Aorta (tissue), 5 donors: ENCODE results near the gene TMEM242. TPM values are rescaled to one million over a fixed set of nuclear protein-coding genes. Genes with fewer than 3 reads are reported as not detected.

Source experiments
- ATAC-seq: fragments of 200-7000 bp; cut with Tn5 transposase; one replicate; pipeline ENCODE4 v1.9.1; 2022; ENCODE audit warnings: moderate library complexity; ENCODE audit not compliant: low FRiP score
- DNase-seq, 2 donors: peaks; one replicate each; pipeline ENCODE4 v3.0.0-alpha.2; 2020
- H3K27ac ChIP-seq, 2 donors: one replicate each; pipeline ENCODE4 v1.5.1; 2013; ENCODE audit warnings: low read length in 2 of 2, mild to moderate bottlenecking in 2 of 2, moderate library complexity in 2 of 2, control low read depth in 1 of 2, inconsistent platforms in 1 of 2, low read depth in 1 of 2
- H3K27me3 ChIP-seq, 2 donors: one replicate each; pipeline ENCODE4 v1.6.1; 2013; ENCODE audit warnings: control low read depth in 1 of 2, low read length in 1 of 2, mild to moderate bottlenecking in 1 of 2, moderate library complexity in 1 of 2; ENCODE audit not compliant: insufficient read depth in 2 of 2, control insufficient read depth in 1 of 2
- H3K36me3 ChIP-seq, 2 donors: one replicate each; pipeline ENCODE4 v1.6.1; 2013; ENCODE audit warnings: control low read depth in 1 of 2, low read length in 1 of 2, mild to moderate bottlenecking in 1 of 2; ENCODE audit not compliant: insufficient read depth in 2 of 2, control insufficient read depth in 1 of 2
- H3K4me1 ChIP-seq, 2 donors: one replicate each; pipeline ENCODE4 v1.6.1; 2013; ENCODE audit warnings: low read length in 2 of 2, control low read depth in 1 of 2, mild to moderate bottlenecking in 1 of 2, moderate library complexity in 1 of 2; ENCODE audit not compliant: insufficient read depth in 2 of 2, control insufficient read depth in 1 of 2
- H3K4me3 ChIP-seq, 2 donors: one replicate each; pipeline ENCODE4 v1.5.1; 2013; ENCODE audit warnings: low read length in 2 of 2, control low read depth in 1 of 2, mild to moderate bottlenecking in 1 of 2
- H3K9me3 ChIP-seq: one replicate; pipeline ENCODE4 v1.6.1; 2013; ENCODE audit warnings: mild to moderate bottlenecking, low read length; ENCODE audit not compliant: control insufficient read depth
- WGBS, 2 donors: extraction: QIAGEN DNeasy Blood & Tissue Kit; methylation state at CpG; one replicate each; pipeline ENCODE4 v1.1.7; 2013; 5-methylcytosine and 5-hydroxymethylcytosine counted together
- intact Hi-C, 2 donors: fragments of 100-400 bp; cut with DNase I; formaldehyde crosslinking; loops; one replicate each; pipeline versions ENCODE4 v1.14.2 to v1.15.0; 2022
- polyA plus RNA-seq, 2 donors: library from polyadenylated mRNA; stranded (reverse); fragments of 200-250 nt; gene quantifications; one replicate each; pipeline ENCODE4 v1.2.3, GENCODE V29; 2013
- total RNA-seq, 2 donors: library from RNA; stranded (reverse); fragmentation: NEBNext Ultra II Directional; extraction: Animal tissue kit (Norgen Biotek cat#: 25700); gene quantifications; one replicate each; pipeline ENCODE4 v1.2.1, GENCODE V29; 2021
- donor health status: healthy with polysubstance abuse.
- donor health status: Bipolar disorder and iron deficiency.
- donor health status: DM: no; HTN: no; CAD: no.
- donor health status: DM: no; HTN: no; CAD: no.
- donor health status: DM: yes; HTN: yes; CAD: no.

Gene TMEM242
- total and polyA plus RNA-seq, 4 donors = 12.0 to 17.5 (median 15.1) TPM

- Histone ChIP-seq H3K27me3 (no peaks in the 10 kb centered on the region), H3K27ac (no peak overlapping the region), H3K36me3 (peaks cover 0 to 3% of the 10 kb centered on the region in 2 donors), H3K4me1 (no peaks in the 10 kb centered on the region), H3K9me3 (no peaks in the 10 kb centered on the region), H3K4me3 (no peak overlapping the region)
- 93 to 94% methylated on average over 11 of the region's 11 CpGs for WGBS, 2 donors
- DNase-seq (peak in 1 of 2 donors; percentile 30), ATAC-seq (no peak)
- intact Hi-C loops = no loop called here
Observed at GRCh38 chr6:157289764-157290163, 33.6 kb downstream of the TMEM242 start.

DNA sequence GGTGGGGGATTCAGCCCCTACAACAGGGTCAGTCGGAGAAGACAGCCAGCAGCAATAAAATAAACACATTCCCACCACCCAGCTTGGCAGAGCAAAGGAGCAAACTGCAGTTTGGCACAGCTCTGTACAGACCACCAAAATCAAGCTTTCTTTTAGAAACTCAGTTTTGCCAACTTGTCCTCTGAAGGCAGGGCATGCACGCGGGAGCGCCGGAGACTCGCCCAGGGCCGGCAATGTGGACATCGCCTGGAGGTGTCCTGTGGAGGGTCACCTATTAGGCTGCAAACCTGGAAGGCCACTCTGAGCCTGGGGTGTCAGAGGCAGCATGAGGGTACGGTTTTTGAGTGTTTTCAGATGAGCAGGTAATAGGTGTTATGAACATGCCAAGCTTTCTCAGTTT is 34.7 kb downstream of the TMEM242 start:
- Histone ChIP-seq H3K9me3 (no peaks in the 10 kb centered on the region), H3K4me3 (no peak overlapping the region), H3K27ac (no peak overlapping the region), H3K36me3 (peaks cover 0 to 3% of the 10 kb centered on the region in 2 donors), H3K27me3 (no peaks in the 10 kb centered on the region), H3K4me1 (no peaks in the 10 kb centered on the region)
- WGBS, 2 donors = 92 to 95% methylated on average over 9 of the region's 9 CpGs
- ATAC-seq = no peak
- intact Hi-C loops = no loop called here
- no peak for DNase-seq

GRCh38 chr6:157287923-157288322 is 35.4 kb downstream of the TMEM242 start:
- Histone ChIP-seq H3K36me3 (peaks cover 0 to 3% of the 10 kb centered on the region in 2 donors), H3K27me3 (no peaks in the 10 kb centered on the region), H3K27ac (no peak overlapping the region), H3K9me3 (no peaks in the 10 kb centered on the region), H3K4me1 (no peaks in the 10 kb centered on the region), H3K4me3 (no peak overlapping the region)
- DNase-seq (no peak), ATAC-seq (no peak)
- 87 to 91% methylated on average over 7 of the region's 7 CpGs for WGBS, 2 donors
- intact Hi-C loops = no loop called here

DNA sequence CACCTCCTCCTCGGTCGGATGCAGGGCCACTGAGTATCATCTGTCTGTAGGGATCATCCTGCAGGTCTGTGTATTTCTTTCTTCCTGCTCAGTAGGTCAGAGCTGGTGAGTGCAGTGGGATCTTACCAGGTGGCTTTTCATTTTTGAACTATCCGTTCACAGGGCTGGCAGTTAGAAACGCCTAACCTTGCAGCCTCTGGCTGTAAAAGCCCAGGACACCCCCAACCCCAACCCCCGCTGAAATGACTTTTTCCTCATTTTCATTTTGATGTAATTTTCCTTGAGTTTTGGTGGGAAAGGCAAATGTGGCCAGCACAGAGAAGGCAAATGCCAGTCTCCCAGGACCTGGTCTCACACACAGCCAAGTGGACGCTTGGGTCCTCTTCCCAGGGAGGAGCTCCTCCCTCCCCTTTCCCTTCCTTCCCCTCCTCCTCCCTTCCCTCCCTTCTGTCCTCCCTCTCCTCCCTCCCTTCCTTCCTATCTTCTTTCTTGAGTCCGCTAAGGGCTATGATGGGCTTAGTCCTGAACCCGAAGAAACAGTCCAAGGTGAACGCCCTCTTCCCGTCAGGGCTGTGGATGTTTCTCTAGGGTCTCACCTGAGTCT is 36.0 kb downstream of the TMEM242 start:
- WGBS, 2 donors = 82 to 88% methylated on average over 10 of the region's 10 CpGs
- H3K27me3 ChIP-seq = no peaks in the 10 kb centered on the region
- ATAC-seq (no peak), DNase-seq (no peak)
- no peaks in the 10 kb centered on the region for H3K9me3 ChIP-seq
- no peak overlapping the region for H3K4me3 ChIP-seq
- H3K4me1 ChIP-seq = no peaks in the 10 kb centered on the region
- peaks cover 0 to 3% of the 10 kb centered on the region in 2 donors for H3K36me3 ChIP-seq
- intact Hi-C loops = no loop called here
- no peak overlapping the region for H3K27ac ChIP-seq

DNA sequence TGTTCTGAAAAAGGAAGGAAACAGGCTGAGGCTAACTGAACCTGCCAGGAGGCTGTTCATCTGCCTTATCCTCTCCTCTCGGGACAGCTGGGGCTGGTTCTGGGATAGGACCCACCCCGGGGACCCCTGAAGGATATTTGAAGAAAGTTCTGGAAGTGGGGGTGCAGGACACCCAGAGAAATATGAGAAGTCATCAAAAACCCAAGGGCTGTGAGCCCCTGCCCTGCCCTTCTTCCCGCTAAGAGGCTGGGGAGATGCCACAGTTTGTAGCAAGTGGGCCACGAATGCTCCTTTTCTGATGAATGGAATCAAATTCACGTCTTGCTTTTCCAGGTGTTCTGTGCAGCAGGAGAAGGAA is 37.9 kb downstream of the TMEM242 start:
- ATAC-seq (no peak), DNase-seq (peak in 1 of 2 donors; percentile 33)
- intact Hi-C loops = no loop called here
- no peaks in the 10 kb centered on the region for H3K9me3 ChIP-seq
- H3K36me3 ChIP-seq = peaks cover 0 to 2% of the 10 kb centered on the region in 2 donors
- no peak overlapping the region for H3K27ac ChIP-seq
- WGBS, 2 donors = 84% methylated on average over 5 of the region's 5 CpGs
- H3K4me1 ChIP-seq = no peaks in the 10 kb centered on the region
- H3K4me3 ChIP-seq = no peak overlapping the region
- no peaks in the 10 kb centered on the region for H3K27me3 ChIP-seq

DNA sequence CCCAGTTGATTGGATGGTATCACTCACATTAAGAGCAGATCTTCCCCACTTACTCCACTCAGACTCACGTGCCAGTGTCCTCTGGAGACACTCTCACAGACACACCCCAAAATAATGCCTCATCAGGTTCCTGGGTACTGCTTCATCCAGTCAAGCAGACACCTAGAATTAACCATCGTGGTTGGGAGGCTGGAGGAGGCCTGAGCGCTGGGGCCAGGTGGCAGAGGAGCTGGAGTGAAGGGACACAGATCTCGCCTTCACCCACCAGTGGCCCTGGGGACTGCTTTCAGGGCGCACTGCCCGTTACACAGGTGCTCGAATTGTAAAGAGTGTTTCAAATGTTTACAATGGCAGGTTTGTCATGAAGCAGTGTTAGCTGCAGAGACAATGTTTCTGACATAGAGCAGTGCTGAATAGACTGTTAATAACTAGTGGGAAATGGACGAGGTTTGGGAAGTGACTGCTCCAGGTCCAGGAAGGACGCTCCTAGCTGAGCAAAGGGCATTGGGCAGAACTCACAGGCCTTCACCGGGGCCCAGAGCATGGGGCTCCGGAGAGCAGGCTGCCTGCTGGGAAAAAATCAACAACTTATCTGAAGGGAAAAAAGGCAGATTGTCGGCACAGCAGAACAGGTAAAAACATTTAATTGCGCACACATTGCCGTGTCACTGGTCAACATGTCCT is 38.4 kb downstream of the TMEM242 start:
- H3K27ac ChIP-seq = no peak overlapping the region
- peak in 1 of 2 donors; percentile 30 for DNase-seq
- H3K4me3 ChIP-seq = no peak overlapping the region
- no peaks in the 10 kb centered on the region for H3K9me3 ChIP-seq
- H3K36me3 ChIP-seq = peaks cover 0 to 2% of the 10 kb centered on the region in 2 donors
- ATAC-seq = no peak
- WGBS, 2 donors = 81 to 87% methylated on average over 14 of the region's 14 CpGs
- intact Hi-C loops = no loop called here
- H3K27me3 ChIP-seq = no peaks in the 10 kb centered on the region
- no peaks in the 10 kb centered on the region for H3K4me1 ChIP-seq

DNA sequence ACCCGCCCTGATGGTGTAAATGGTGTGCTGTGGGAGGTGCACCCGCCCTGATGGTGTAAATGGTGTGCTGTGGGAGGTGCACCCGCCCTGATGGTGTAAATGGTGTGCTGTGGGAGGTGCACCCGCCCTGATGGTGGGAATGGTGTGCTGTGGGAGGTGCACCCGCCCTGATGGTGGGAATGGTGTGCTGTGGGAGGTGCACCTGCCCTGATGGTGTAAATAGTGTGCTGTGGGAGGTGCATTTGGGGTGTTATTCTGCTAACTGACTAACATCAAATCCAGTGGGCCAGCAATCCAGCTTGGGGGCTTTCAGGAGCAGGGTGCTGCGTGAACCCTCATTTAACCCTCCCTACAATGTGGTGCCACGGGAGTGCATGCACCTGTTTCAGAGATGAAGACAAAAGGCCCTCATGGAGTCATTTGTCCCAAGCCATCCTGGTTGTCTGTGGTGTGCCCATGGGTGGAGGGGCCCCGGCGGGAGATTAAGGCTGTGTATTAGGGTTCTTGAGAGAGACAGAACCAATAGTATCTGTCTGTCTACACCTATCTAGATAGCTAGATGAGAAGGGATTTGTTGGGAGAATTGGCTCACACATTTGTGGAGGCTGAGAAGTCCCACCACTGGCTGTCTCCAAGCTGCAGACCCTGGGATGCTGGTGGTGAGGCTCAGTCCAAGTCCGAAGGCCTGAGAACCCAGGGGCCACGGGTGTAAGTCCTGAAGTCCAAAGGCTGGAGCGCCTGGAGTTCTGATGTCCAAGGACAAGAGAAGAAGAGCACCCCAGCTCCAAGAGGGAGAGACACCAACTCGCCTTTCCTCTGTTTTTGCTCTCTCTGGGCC is 39.2 kb downstream of the TMEM242 start:
- Histone ChIP-seq H3K9me3 (no peaks in the 10 kb centered on the region), H3K36me3 (no peaks in the 10 kb centered on the region), H3K27ac (no peak overlapping the region), H3K4me1 (no peaks in the 10 kb centered on the region), H3K4me3 (no peak overlapping the region), H3K27me3 (no peaks in the 10 kb centered on the region)
- ATAC-seq (no peak), DNase-seq (peak in 1 of 2 donors; percentile 19)
- 89 to 90% methylated on average over 11 of the region's 13 CpGs for WGBS, 2 donors
- intact Hi-C loops = no loop called here

GRCh38 chr6:157283330-157283898 is 39.9 kb downstream of the TMEM242 start:
- H3K9me3 ChIP-seq = no peaks in the 10 kb centered on the region
- 62 to 71% methylated on average over 7 of the region's 8 CpGs for WGBS, 2 donors
- intact Hi-C loops = no loop called here
- H3K27me3 ChIP-seq = no peaks in the 10 kb centered on the region
- DNase-seq (peak in 1 of 2 donors; percentile 14), ATAC-seq (no peak)
- H3K4me1 ChIP-seq = no peaks in the 10 kb centered on the region
- no peak overlapping the region for H3K4me3 ChIP-seq
- H3K36me3 ChIP-seq = no peaks in the 10 kb centered on the region
- H3K27ac ChIP-seq = no peak overlapping the region
